Activated T-helper 1 cell treated with anti-CD3 and anti-CD28 coated beads, Interleukin-12 subunit alpha, Interleukin-12 subunit beta, Interleukin-2, Interleukin-4 antibody, amounts not matched to agents 30 ng/mL and 10 ng/mL and 1 ng/mL, durations not matched to agents 14 hours and 24 hours and 36 hours (primary cell): ENCODE measurements around the gene PRSS50. TPM values are rescaled to one million over a fixed set of nuclear protein-coding genes. Genes with fewer than 3 reads are reported as not detected.
"Not testable (repeated sequence)": the region's sequence is repeated elsewhere in the genome, so short reads cannot be mapped to it uniquely, and the experiment has no call there.

Source experiments
- DNase-seq: peaks from one replicate; pipeline ENCODE4 v3.0.0; 2021; ENCODE audit warnings: low spot score
- H3K27ac Mint-ChIP-seq: one replicate; pipeline ENCODE4 v1.8.0; 2021; ENCODE audit warnings: mild to moderate bottlenecking, mixed read lengths
- H3K27me3 Mint-ChIP-seq: one replicate; pipeline ENCODE4 v1.8.0; 2022; ENCODE audit warnings: mild to moderate bottlenecking, moderate library complexity, mixed read lengths; ENCODE audit not compliant: insufficient read depth
- H3K36me3 Mint-ChIP-seq: one replicate; pipeline ENCODE4 v1.8.0; 2021; ENCODE audit warnings: low read depth, mixed read lengths
- H3K4me1 Mint-ChIP-seq: one replicate; pipeline ENCODE4 v1.8.0; 2021; ENCODE audit warnings: low read depth, mixed read lengths
- H3K4me3 Mint-ChIP-seq: one replicate; pipeline ENCODE4 v1.8.0; 2021; ENCODE audit warnings: mild to moderate bottlenecking, moderate library complexity, mixed read lengths
- H3K9me3 Mint-ChIP-seq: one replicate; pipeline ENCODE4 v1.8.0; 2021; ENCODE audit warnings: mixed read lengths
- intact Hi-C: fragments of 100-400 bp; cut with micrococcal nuclease; formaldehyde crosslinking; loops from one replicate; pipeline ENCODE4 v1.15.1; 2024
- total RNA-seq: library from RNA; stranded (reverse); gene quantifications from 2 replicates; pipeline ENCODE4 v1.2.3, GENCODE V29; 2022

Gene PRSS50
- total RNA-seq, 1 donor from 2014 or later, result not detected

DNA sequence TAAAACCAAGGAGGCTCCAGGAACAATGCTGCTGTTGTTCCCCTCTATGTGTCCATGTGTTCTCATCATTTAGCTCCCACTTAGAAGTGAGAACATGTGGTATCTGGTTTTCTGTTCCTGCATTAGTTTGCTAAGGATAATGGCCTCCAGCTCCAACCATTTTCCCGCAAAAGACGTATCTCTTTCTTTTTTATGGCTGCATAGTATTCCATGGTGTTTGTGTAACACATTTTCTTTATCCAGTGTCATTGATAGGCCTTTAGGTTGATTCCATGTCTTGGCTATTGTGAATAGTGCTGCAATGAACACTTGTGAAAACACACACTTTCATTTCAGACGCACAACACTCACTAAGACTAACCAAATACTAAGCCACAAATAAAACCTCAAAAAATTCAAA lies 21.9 kb upstream of the PRSS50 start:
- H3K27ac Mint-ChIP-seq, intact Hi-C loops, H3K4me3 Mint-ChIP-seq, H3K4me1 Mint-ChIP-seq, DNase-seq, H3K9me3 Mint-ChIP-seq, H3K36me3 Mint-ChIP-seq: not testable (repeated sequence)
- peaks cover 16% of the 10 kb centered on the region for H3K27me3 Mint-ChIP-seq

DNA sequence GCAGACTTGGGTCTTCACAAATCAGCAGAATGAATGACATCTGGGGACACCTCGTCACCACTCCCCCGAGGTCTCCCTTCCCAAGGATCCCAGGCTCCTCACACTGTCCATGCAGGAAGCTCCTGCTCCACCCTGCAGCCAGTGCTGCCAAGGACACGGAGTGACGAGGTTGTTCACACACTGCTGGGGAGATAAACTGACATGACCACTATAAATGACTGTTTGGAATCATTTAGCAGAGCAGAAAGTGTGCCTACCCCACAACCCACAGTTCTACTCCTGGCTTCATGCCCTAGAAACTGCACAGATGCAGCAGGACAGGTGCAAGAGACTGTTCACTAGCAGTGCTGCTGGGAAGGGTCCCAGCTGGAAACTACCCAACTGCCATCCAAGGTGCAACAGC lies 19.7 kb upstream of the PRSS50 start:
- H3K4me3 Mint-ChIP-seq, result no peak overlapping the region
- H3K9me3 Mint-ChIP-seq, result no peaks in the 10 kb centered on the region
- no peak for DNase-seq
- H3K27me3 Mint-ChIP-seq, result peaks cover 14% of the 10 kb centered on the region
- H3K27ac Mint-ChIP-seq, result no peak overlapping the region
- no peaks in the 10 kb centered on the region for H3K4me1 Mint-ChIP-seq
- no peaks in the 10 kb centered on the region for H3K36me3 Mint-ChIP-seq
- intact Hi-C loops, result no loop called here

DNA sequence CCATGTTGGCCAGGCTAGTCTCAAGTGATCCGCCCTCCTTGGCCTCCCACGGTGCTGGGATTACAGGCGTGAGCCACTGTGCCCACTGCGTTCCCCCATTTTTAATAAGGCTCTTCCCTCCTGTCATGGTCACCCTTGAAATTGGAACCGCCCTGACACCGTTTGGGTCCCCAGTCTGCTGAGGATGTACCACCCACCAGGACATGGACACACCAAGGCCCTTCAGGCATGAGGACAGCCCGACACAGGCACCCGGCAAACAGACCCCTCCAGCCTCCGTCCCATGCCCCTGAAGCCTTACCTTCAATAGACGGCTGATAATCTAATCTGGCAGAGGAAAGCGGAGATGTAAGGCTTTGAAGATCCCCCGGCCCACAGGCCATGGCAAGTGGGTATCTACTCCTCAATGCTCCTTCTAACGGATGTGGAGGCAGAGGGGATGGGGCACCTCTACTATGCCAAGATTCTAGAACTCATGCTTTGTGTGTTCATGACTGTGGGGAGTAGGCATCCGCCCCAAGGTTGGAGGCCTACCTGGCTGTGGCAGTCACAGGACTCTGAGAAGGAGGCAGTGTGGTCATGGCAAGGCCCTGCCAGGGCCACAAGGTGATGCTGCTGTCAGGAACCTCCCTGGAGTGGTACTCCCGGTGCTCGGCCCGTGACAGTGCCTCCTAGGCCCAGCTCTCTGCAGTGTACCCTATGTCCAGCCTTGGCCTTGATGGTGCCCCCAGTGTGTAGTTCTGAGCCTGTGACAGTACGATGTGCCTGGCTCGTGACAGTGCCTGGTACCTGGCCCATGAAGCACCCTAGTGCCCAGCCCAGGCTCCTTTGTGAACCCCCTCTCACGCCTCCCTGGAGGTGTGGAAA lies 18.6 kb upstream of the PRSS50 start:
- H3K36me3 Mint-ChIP-seq, result no peaks in the 10 kb centered on the region
- no peak overlapping the region for H3K4me3 Mint-ChIP-seq
- no peak overlapping the region for H3K27ac Mint-ChIP-seq
- peaks cover 14% of the 10 kb centered on the region for H3K27me3 Mint-ChIP-seq
- intact Hi-C loops, result no loop called here
- H3K4me1 Mint-ChIP-seq, result no peaks in the 10 kb centered on the region
- H3K9me3 Mint-ChIP-seq, result no peaks in the 10 kb centered on the region
- DNase-seq, result no peak

DNA sequence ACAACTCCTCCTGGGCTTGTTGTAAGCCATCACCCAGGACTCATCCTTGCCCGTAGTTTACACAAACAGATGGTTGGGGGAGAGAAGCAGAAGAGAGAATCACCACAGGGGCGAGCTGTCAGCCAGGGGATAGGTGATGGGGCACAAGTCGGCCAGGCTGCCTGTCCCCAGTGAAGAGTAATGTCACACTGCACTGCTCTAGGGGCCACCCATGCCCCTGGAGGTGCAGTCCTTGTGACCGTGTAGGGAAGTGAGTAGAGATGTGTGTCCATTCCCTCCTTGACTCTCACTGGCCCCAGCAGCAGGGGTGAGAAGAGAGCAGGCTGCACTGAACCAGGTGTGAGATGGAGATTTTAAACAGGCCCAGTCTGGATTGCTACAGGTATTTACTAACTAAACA lies 17.1 kb upstream of the PRSS50 start:
- H3K27ac Mint-ChIP-seq, result no peak overlapping the region
- no peaks in the 10 kb centered on the region for H3K9me3 Mint-ChIP-seq
- no peak for DNase-seq
- H3K4me1 Mint-ChIP-seq, result no peaks in the 10 kb centered on the region
- H3K36me3 Mint-ChIP-seq, result no peaks in the 10 kb centered on the region
- no peak overlapping the region for H3K4me3 Mint-ChIP-seq
- intact Hi-C loops, result no loop called here
- peaks cover 14% of the 10 kb centered on the region for H3K27me3 Mint-ChIP-seq

DNA sequence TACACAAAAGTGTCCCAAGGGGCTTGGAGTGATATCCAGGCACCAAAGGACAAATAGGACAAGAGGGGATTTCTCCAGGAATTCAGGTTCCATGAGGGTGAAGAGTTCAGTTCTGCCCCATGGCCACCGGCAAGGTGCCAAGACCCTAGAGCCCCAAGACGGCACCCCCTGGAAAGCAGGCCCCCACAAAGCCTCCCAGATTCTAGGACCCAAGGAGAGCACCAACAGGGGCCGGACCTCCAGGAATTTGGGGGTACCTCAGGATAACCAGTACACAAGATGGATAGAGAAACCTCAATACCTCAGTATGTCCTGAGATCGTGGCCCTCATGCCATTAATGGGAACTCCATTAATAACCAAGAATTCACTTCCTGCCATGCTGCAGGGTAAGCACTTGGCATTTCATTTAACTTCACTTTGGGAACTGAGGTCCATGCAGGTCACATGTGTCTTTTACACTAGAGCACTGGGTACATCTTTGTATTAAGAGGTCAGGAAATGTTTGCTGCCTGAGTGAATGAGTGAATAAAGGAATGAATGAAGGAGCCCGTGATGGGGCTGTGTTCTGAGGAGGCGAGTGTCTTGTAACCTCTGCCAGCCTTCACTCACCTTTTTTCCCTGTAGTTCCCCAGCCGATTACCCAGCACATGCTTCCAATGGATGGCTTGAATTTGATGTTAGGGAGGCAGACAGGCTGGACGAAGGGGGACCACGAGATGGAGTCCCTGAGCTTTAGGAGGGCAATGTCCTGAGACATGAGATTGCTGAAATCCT lies 15.5 kb upstream of the PRSS50 start:
- intact Hi-C loops, result no loop called here
- Mint-ChIP-seq H3K4me1 (no peaks in the 10 kb centered on the region), H3K36me3 (no peaks in the 10 kb centered on the region), H3K27me3 (peaks cover 12% of the 10 kb centered on the region), H3K4me3 (no peak overlapping the region), H3K9me3 (no peaks in the 10 kb centered on the region), H3K27ac (no peak overlapping the region)
- no peak for DNase-seq

DNA sequence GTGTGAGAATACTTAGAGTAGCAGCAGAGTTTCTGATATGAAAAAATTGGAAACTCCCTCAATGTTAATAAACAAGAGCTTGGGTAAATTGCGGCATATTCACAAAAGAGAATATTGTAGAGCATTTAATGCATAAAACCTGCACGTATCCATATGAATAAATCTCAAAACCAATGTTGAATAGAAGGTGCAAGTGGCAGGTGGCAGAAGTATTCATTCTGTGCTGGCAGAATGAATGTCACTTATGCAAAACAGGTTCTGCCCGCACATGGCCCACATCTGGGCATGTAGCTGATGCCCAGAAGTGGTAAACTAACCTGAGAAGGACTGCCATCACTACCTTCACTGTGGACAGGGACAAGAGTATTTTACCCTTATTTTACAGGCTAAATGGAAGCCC lies 14.1 kb upstream of the PRSS50 start:
- no peak overlapping the region for H3K27ac Mint-ChIP-seq
- H3K4me1 Mint-ChIP-seq, result no peaks in the 10 kb centered on the region
- no peaks in the 10 kb centered on the region for H3K9me3 Mint-ChIP-seq
- H3K36me3 Mint-ChIP-seq, result no peaks in the 10 kb centered on the region
- DNase-seq, result no peak
- H3K4me3 Mint-ChIP-seq, result no peak overlapping the region
- peaks cover 6% of the 10 kb centered on the region for H3K27me3 Mint-ChIP-seq
- intact Hi-C loops, result no loop called here

DNA sequence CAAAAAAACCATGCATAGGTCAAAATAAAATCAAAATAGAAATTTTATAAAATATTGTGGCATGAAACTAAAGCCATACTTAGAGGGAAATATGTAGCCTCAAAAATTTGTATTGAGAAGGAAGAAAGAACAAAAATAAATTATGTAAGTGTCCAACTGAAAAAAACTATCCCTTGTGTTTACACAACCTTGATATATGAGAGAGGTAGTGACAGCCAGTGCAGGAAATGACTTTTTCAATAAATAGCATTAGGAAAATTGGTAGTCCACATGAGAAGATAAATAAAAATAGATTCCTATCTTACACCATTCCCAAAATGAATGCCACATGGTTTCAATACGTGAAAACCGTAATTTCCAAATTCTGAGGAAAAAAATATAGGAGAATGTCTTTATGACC lies 13.2 kb upstream of the PRSS50 start:
- DNase-seq, result no peak
- intact Hi-C loops, result no loop called here

DNA sequence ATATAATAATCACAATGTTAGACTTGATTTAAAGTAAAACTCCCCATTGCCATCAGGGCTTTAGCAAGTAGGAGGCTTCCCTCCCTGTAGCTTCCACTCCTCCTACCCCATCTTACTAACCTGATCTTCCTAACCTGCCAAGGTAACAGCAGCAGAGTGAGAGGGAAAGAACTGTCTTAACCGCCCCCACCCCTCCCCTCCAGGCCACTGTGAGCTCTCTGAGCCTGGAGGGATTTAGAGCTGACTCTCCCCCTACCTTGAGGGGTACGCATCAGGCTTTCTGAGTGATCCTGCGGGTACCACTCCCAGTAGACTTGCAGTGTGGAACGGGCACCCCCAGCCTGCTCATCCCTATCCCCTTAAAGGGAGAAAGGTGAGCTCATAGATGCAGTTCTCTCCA lies 11.4 kb upstream of the PRSS50 start:
- Mint-ChIP-seq H3K27me3 (peaks cover 5% of the 10 kb centered on the region), H3K4me3 (no peak overlapping the region), H3K36me3 (no peaks in the 10 kb centered on the region), H3K27ac (no peak overlapping the region), H3K9me3 (no peaks in the 10 kb centered on the region), H3K4me1 (no peaks in the 10 kb centered on the region)
- intact Hi-C loops, result no loop called here
- DNase-seq, result no peak

More for the DNA sequence above, 13.2 kb upstream of the PRSS50 start:
- Mint-ChIP-seq H3K4me1 (no peaks in the 10 kb centered on the region), H3K27me3 (peaks cover 9% of the 10 kb centered on the region), H3K27ac (no peak overlapping the region), H3K4me3 (no peak overlapping the region), H3K36me3 (no peaks in the 10 kb centered on the region), H3K9me3 (no peaks in the 10 kb centered on the region)

DNA sequence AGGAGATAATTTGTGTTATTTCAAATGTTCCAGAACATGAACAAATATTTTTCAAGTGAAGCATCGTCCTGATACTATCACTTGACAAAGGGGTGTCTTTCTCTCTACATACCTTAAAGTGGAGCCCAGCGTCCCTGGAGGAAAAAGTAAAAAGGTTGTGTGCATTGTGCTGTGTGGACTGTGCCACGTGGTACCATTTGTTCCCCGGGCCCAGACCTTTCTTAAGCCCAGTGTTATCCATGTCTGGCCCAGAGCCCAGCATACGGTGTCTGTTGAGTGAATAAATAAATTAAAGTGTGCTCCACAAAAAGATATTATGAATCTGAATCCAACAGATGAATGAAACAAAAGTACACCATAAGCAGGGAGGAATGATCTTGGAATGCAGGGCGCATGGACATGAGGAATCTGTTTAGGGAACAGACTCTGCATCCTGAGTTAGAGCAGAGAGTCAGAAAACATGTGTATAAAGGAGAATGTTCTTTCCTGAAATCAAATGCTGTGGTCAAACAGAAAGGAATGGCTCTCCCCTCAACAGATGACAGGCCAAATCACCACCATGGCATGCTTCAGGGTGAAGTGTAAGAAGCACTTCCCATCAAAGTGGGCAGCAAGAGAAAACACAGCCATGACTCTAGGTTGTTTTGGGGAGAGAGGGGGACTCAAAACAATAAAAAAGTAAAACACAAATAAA lies 8.1 kb upstream of the PRSS50 start:
- no peak overlapping the region for H3K4me3 Mint-ChIP-seq
- H3K27me3 Mint-ChIP-seq, result peaks cover 5% of the 10 kb centered on the region
- intact Hi-C loops, result no loop called here
- DNase-seq, result no peak
- no peaks in the 10 kb centered on the region for H3K4me1 Mint-ChIP-seq
- no peak overlapping the region for H3K27ac Mint-ChIP-seq
- H3K9me3 Mint-ChIP-seq, result peaks cover 3% of the 10 kb centered on the region
- no peaks in the 10 kb centered on the region for H3K36me3 Mint-ChIP-seq

DNA sequence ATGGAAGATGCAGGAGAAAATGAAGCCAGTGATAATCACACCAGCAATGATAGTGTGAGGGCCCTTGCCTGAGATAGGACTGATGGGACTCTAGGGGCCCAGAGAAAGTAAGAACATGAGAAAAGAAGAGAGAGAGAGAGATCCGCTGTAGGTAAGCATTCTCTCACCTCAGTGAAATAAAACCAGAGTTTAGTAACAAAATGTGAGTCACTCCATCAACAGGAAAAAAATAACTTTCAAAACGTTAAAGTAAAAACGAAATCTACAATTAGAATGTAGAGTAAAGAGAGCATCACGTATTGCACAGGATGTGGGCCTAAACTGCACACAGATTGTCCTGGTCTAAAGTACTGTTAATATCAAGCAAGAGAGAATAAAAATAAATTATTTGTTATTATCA lies 6.8 kb upstream of the PRSS50 start:
- H3K36me3 Mint-ChIP-seq, result no peaks in the 10 kb centered on the region
- H3K27ac Mint-ChIP-seq, result no peak overlapping the region
- intact Hi-C loops, result no loop called here
- peaks cover 9% of the 10 kb centered on the region for H3K27me3 Mint-ChIP-seq
- no peak for DNase-seq
- no peaks in the 10 kb centered on the region for H3K4me1 Mint-ChIP-seq
- no peak overlapping the region for H3K4me3 Mint-ChIP-seq
- peaks cover 4% of the 10 kb centered on the region for H3K9me3 Mint-ChIP-seq

DNA sequence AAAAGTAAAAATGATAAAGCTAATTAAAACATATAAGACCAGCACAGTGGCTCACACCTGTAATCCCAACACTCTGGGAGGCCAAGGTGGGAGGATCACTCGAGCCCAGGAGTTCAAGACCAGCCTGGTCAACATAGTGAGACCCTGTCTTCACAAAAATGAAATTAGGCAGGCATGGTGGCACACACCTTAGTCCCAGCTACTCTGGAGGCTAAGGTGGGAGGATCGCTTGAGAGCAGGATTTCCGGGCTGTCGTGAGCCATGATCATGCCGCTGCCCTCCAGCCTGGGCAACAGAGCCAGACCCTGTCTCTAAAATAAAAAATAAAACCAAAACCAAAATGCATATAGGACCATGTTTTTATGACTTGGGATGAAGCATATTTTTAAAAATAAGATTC lies 4.8 kb upstream of the PRSS50 start:
- no peak overlapping the region for H3K27ac Mint-ChIP-seq
- H3K27me3 Mint-ChIP-seq, result peaks cover 7% of the 10 kb centered on the region
- H3K9me3 Mint-ChIP-seq, result peaks cover 4% of the 10 kb centered on the region
- DNase-seq, result no peak
- H3K4me3 Mint-ChIP-seq, result no peak overlapping the region
- no peaks in the 10 kb centered on the region for H3K36me3 Mint-ChIP-seq
- no peaks in the 10 kb centered on the region for H3K4me1 Mint-ChIP-seq
- intact Hi-C loops, result no loop called here

DNA sequence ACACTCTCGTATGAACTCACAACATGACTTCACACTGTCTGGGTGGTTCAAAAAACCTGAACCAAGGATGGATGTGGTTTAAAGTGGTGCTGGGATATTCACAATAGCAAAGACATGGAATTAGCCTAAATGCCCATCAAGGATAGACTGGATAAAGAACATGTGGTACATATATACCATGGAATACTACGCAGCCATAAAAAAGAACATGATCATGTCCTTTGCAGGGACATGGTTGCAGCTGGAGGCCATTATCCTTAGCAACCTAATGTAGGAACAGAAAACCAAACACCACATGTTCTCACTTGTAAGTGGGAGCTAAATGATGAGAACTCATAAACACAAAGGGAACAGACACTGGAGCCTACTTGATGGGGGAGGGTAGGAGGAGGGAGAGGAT lies 3.3 kb upstream of the PRSS50 start:
- no peak for DNase-seq
- Mint-ChIP-seq H3K27ac (no peak overlapping the region), H3K36me3 (no peaks in the 10 kb centered on the region), H3K9me3 (peaks cover 4% of the 10 kb centered on the region), H3K27me3 (peaks cover 4% of the 10 kb centered on the region), H3K4me1 (no peaks in the 10 kb centered on the region), H3K4me3 (no peak overlapping the region)
- intact Hi-C loops, result no loop called here

DNA sequence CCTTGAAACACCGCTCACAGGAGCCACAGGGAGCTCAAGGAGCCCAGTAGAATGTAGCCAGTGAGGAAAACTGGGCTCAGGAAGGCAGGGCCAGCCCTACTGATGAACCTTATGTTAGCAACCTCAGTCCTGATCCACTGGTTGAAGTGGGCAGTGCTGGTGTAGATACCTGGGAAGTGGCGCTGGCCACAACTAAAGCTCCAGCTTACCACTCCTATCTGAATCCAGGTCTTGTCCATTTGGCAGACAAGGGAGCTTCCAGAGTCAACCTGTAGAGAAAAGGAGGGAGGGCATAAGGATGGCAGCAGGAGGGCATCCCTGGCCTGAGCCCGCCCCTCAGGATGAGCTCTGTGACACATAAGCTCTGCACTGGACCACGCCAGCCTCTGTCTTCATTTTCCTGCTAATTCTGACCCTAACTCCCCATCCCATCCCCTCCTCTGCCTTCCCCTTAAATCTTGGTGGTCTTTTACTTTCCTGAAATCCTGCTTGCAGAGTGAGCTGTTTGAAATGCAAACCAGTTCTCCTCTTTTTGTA lies 2.1 kb upstream of the PRSS50 start:
- peaks cover 4% of the 10 kb centered on the region for H3K27me3 Mint-ChIP-seq
- H3K4me3 Mint-ChIP-seq, result no peak overlapping the region
- peaks cover 4% of the 10 kb centered on the region for H3K9me3 Mint-ChIP-seq
- no peaks in the 10 kb centered on the region for H3K36me3 Mint-ChIP-seq
- H3K4me1 Mint-ChIP-seq, result no peaks in the 10 kb centered on the region
- intact Hi-C loops, result no loop called here
- no peak overlapping the region for H3K27ac Mint-ChIP-seq
- DNase-seq, result no peak
